Stimulated activated naive CD8-positive, alpha-beta T cell treated with anti-CD3 and anti-CD28 coated beads, Interleukin-15, Interleukin-2, amounts not matched to agents 100 ng/mL and 50 ng/mL, for 24 hours (primary cell): Measurements from ENCODE around the gene USP3.
A peak's percentile ranks its signal among the peaks of the same experiment; 100 is the strongest.
"Not testable (repeated sequence)": the region's sequence is repeated elsewhere in the genome, so short reads cannot be mapped to it uniquely, and the experiment has no call there.

Source experiments
- H3K27ac Mint-ChIP-seq: one replicate; pipeline ENCODE4 v1.8.0; 2021; ENCODE audit warnings: mild to moderate bottlenecking, mixed read lengths
- H3K27me3 Mint-ChIP-seq: one replicate; pipeline ENCODE4 v1.8.0; 2021; ENCODE audit warnings: mixed read lengths
- H3K36me3 Mint-ChIP-seq: one replicate; pipeline ENCODE4 v1.8.0; 2021; ENCODE audit warnings: low read depth, mixed read lengths
- H3K4me1 Mint-ChIP-seq: one replicate; pipeline ENCODE4 v1.8.0; 2021; ENCODE audit warnings: low read depth, mixed read lengths
- H3K4me3 Mint-ChIP-seq: one replicate; pipeline ENCODE4 v1.8.0; 2021; ENCODE audit warnings: mild to moderate bottlenecking, mixed read lengths
- H3K9me3 Mint-ChIP-seq: one replicate; pipeline ENCODE4 v1.8.0; 2021; ENCODE audit warnings: mixed read lengths

The USP3 gene

GRCh38 chr15:63487758-63488397 is 16.5 kb upstream of the USP3 start:
- not testable (repeated sequence) for H3K27ac Mint-ChIP-seq, H3K9me3 Mint-ChIP-seq, H3K4me3 Mint-ChIP-seq, H3K27me3 Mint-ChIP-seq, H3K36me3 Mint-ChIP-seq
- H3K4me1 Mint-ChIP-seq = peaks cover 78% of the 10 kb centered on the region

DNA sequence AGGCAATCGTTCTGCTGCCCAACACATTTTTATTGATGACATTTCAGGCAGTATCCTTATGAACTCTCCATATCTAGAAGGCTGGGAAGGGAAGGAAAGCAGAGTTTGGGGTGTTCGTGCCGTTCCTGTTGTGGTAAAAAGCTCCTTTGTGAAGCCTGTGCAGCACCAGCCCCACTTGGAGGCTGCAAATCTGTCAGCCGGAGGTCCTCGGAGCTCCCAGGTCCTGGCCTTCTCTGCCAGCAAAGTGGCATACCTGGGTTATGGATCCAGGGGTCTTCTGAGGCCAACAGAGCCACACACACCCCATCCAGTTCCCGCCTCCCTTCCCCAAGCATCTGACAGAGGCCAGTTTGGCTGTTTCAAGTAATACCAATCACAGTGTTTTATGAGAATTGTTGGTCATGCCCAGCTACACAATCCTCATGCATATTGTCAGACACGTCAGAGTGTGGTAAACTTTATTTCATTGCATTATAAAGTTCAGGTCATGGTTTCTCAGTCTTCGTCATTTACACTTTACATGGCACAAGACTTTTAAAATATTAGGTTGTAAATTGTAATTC is 15.9 kb upstream of the USP3 start:
- Mint-ChIP-seq H3K9me3 (no peaks in the 10 kb centered on the region), H3K4me3 (no peak overlapping the region), H3K4me1 (peaks cover 78% of the 10 kb centered on the region), H3K27ac (no peak overlapping the region), H3K36me3 (no peaks in the 10 kb centered on the region), H3K27me3 (no peaks in the 10 kb centered on the region)

DNA sequence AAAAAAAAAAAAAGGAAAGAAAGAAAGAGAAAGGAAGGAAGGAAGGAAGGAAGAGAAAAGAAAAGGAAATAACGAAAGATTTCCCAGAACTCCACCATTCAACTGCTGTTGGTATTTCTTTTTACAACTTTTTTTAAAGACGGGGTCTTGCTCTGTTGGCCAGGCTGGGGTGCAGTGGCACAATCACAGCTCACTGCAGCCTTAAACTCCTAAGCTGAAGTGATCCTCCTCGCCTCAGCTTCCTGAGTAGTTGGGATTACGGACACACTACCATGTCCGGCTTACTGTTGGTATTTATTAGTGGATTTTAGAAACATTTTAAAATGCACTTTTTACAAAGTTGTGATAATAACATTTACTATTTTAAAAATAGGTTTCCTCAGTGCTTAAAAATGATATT is 15.0 kb upstream of the USP3 start:
- no peak overlapping the region for H3K4me3 Mint-ChIP-seq
- peaks cover 78% of the 10 kb centered on the region for H3K4me1 Mint-ChIP-seq

DNA sequence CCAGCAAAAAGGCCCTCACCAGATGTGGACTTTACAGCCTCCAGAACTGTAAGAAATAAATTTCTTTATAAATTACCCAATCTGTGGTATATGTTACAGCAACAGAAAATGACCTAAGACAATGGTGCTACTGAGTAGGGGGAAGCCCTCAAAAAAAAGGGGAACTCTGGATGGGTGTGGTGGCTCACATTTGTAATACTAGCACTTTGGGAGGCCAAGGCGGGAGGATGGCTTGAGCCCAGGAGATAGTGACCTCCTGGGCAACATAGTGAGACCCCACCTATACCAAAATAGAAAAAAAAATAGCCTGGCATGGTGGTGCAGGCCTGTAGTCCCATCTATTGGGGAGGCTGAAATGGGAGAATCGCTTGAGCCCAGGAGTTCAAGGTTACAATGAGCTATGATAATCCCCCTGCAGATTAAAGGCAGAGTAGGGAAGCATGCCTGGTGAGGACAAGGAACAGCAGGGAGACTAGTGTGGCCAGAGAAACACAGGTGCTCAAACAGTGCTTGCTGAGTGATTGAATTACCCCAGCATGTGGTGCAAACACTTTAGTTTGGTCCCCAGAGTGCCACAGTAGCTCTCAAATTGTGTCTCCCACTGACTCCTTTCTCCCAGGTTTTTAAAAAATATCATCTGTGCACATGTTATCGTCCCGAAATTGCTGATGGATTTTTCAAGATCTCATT is 13.9 kb upstream of the USP3 start:
- Mint-ChIP-seq H3K9me3 (no peaks in the 10 kb centered on the region), H3K4me1 (peaks cover 79% of the 10 kb centered on the region), H3K4me3 (no peak overlapping the region), H3K27me3 (no peaks in the 10 kb centered on the region), H3K36me3 (no peaks in the 10 kb centered on the region), H3K27ac (peak overlapping the region; percentile 74)

More for the DNA sequence above, 15.0 kb upstream of the USP3 start:
- Mint-ChIP-seq H3K36me3 (no peaks in the 10 kb centered on the region), H3K27ac (no peak overlapping the region), H3K9me3 (no peaks in the 10 kb centered on the region), H3K27me3 (no peaks in the 10 kb centered on the region)

DNA sequence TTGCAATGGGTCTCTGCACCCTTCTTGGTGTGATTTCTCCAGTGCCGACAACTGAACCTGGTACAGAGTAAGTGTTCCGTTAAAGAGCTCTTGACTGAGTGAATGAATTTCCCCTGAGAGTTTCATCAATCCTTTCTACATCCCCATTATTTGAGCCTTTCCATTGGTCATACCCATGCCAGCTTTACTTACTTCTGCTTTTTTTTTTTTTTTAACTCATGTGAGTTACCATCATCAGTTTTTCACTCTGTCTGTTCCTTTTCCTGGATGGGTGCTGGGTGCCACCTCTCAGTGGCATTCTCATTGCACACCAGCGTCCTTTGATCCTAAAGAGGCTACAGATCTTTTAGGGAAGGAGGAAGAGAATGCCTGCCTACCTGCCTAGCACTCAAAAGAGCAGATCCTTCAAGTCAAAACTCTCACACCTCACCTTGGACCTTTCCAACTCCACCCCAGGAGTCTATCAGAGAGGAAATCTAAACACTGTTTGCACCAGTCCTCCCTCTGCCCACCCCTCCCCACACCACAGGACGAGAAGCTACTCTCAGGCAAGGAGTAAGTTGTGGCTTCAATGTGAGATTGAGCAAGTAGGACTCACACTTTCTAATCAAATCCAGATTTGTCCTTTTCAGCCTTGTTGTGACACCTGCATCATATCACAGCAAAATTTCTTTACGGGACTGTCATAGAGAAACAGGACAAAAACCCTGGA is 13.1 kb upstream of the USP3 start:
- Mint-ChIP-seq H3K9me3 (no peaks in the 10 kb centered on the region), H3K4me3 (no peak overlapping the region), H3K36me3 (no peaks in the 10 kb centered on the region)

GRCh38 chr15:63491979-63492378 is 12.4 kb upstream of the USP3 start:
- H3K4me3 Mint-ChIP-seq = no peak overlapping the region
- H3K27ac Mint-ChIP-seq = no peak overlapping the region
- H3K36me3 Mint-ChIP-seq = no peaks in the 10 kb centered on the region
- peaks cover 75% of the 10 kb centered on the region for H3K4me1 Mint-ChIP-seq
- H3K27me3 Mint-ChIP-seq = no peaks in the 10 kb centered on the region
- H3K9me3 Mint-ChIP-seq = no peaks in the 10 kb centered on the region

More for the DNA sequence above, 13.1 kb upstream of the USP3 start:
- H3K27me3 Mint-ChIP-seq = no peaks in the 10 kb centered on the region
- H3K4me1 Mint-ChIP-seq = peaks cover 81% of the 10 kb centered on the region
- H3K27ac Mint-ChIP-seq = peak overlapping the region; percentile 74

- Mint-ChIP-seq H3K9me3 (no peaks in the 10 kb centered on the region), H3K27ac (no peak overlapping the region), H3K27me3 (no peaks in the 10 kb centered on the region), H3K36me3 (no peaks in the 10 kb centered on the region), H3K4me3 (no peak overlapping the region), H3K4me1 (peaks cover 69% of the 10 kb centered on the region)
These were observed 11.8 kb upstream of the USP3 start for GRCh38 chr15:63492541-63493077.

DNA sequence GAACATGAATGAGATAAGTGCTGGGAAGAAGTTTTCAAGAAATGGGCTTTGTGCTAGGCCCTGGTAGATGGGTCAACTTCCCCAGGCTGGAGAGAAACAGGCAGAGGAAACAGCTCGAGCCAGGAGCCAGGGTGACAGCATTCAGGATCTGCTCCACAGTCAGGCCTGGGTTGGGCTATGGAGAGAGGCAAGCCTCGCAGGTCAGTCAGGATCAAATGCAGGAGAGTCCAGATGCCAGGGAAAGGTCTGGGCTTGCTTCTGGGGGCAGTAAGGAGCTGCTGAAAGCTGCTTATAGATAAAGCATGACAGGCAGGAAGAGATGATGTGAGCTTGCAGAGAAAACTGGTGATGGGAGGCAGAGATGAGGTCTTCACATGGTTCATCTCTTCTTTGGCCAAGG is 11.0 kb upstream of the USP3 start:
- peak overlapping the region; percentile 83 for H3K27ac Mint-ChIP-seq
- H3K27me3 Mint-ChIP-seq = no peaks in the 10 kb centered on the region
- peak overlapping the region; percentile 9 for H3K4me3 Mint-ChIP-seq
- no peaks in the 10 kb centered on the region for H3K9me3 Mint-ChIP-seq
- no peaks in the 10 kb centered on the region for H3K36me3 Mint-ChIP-seq
- peaks cover 61% of the 10 kb centered on the region for H3K4me1 Mint-ChIP-seq

DNA sequence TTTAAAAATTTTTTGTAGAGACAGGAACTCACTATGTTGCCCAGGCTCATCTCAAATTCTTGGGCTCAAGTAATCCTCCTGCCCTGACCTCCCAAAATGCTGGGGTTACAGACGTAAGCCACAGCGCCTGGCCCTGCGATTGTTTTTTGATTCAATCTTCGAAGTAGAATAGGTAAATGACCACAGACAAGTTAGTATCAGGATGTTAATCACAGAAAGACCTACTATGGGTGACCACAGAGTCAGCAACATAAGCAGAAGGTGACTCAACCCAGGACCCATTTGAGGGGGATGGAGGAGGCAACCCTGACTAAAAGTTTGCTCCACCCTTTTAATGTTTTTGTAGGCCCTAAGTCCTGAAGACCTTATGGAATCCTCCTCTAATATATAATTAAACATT is 10.0 kb upstream of the USP3 start:
- peak overlapping the region; percentile 57 for H3K4me3 Mint-ChIP-seq

DNA sequence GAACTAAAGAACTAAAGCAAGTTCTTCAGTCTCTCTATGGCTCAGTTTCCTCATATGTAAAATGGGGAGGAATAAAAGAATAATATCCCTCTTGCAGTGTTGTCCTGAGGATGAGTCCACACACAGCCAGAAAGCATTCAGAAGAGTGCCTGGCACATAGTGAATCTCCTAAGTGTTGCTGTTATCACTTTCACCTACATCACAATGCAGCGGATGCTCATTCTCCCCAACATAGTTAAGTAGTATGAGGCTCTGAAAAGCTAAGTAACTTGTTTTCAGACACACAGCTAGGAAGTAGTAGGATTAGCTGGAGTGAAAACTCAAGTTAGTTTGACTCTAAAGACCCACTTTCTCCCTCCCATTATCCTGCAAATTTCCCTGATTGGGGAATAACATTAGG is 9.1 kb upstream of the USP3 start:
- Mint-ChIP-seq H3K4me3 (no peak overlapping the region), H3K9me3 (no peaks in the 10 kb centered on the region), H3K36me3 (no peaks in the 10 kb centered on the region), H3K27ac (no peak overlapping the region), H3K4me1 (peaks cover 56% of the 10 kb centered on the region), H3K27me3 (no peaks in the 10 kb centered on the region)

More for the DNA sequence above, 10.0 kb upstream of the USP3 start:
- no peaks in the 10 kb centered on the region for H3K27me3 Mint-ChIP-seq
- peak overlapping the region; percentile 83 for H3K27ac Mint-ChIP-seq
- peaks cover 61% of the 10 kb centered on the region for H3K4me1 Mint-ChIP-seq
- H3K36me3 Mint-ChIP-seq = no peaks in the 10 kb centered on the region
- H3K9me3 Mint-ChIP-seq = no peaks in the 10 kb centered on the region

- Mint-ChIP-seq H3K9me3 (no peaks in the 10 kb centered on the region), H3K27ac (no peak overlapping the region), H3K36me3 (no peaks in the 10 kb centered on the region), H3K27me3 (no peaks in the 10 kb centered on the region), H3K4me3 (no peak overlapping the region), H3K4me1 (peaks cover 51% of the 10 kb centered on the region)
These were observed 8.5 kb upstream of the USP3 start for GRCh38 chr15:63495780-63496488.

- no peaks in the 10 kb centered on the region for H3K36me3 Mint-ChIP-seq
- H3K27me3 Mint-ChIP-seq = no peaks in the 10 kb centered on the region
- H3K9me3 Mint-ChIP-seq = no peaks in the 10 kb centered on the region
- no peak overlapping the region for H3K27ac Mint-ChIP-seq
- peaks cover 34% of the 10 kb centered on the region for H3K4me1 Mint-ChIP-seq
- H3K4me3 Mint-ChIP-seq = no peak overlapping the region
These were observed 6.5 kb upstream of the USP3 start for GRCh38 chr15:63497642-63498467.

- Mint-ChIP-seq H3K4me1 (peaks cover 21% of the 10 kb centered on the region), H3K27ac (no peak overlapping the region), H3K4me3 (no peak overlapping the region)
These were observed 5.2 kb upstream of the USP3 start for GRCh38 chr15:63499175-63499549.

GRCh38 chr15:63499611-63500010 is 4.8 kb upstream of the USP3 start:
- Mint-ChIP-seq H3K4me1 (peaks cover 16% of the 10 kb centered on the region), H3K36me3 (no peaks in the 10 kb centered on the region), H3K9me3 (no peaks in the 10 kb centered on the region), H3K4me3 (no peak overlapping the region), H3K27ac (peak overlapping the region; percentile 81), H3K27me3 (no peaks in the 10 kb centered on the region)

More at GRCh38 chr15:63499175-63499549, 5.2 kb upstream of the USP3 start:
- no peaks in the 10 kb centered on the region for H3K9me3 Mint-ChIP-seq
- no peaks in the 10 kb centered on the region for H3K36me3 Mint-ChIP-seq
- no peaks in the 10 kb centered on the region for H3K27me3 Mint-ChIP-seq
